OCI-LY7 (cell line): ENCODE data around the gene SUSD4. TPM values are rescaled to one million over a fixed set of nuclear protein-coding genes. Genes with fewer than 3 reads are reported as not detected.

ENCODE experiments used
- BruUV-seq: library from RNA; stranded (reverse); fragments of 400-500 nt; replicated peaks from 2 replicates; lab custom pipeline; 2021; lab: Mats Ljungman, UMichigan
- CTCF ChIA-PET: fragments of 300-600 bp; sonication (Branson Sonifier 250); formaldehyde crosslinking; loops from one replicate; lab custom pipeline; 2022; ENCODE audit warnings: antibody characterized with exemption; ENCODE audit not compliant: unreplicated experiment; lab: Charles Lee
- POLR2A ChIA-PET: fragments of 300-600 bp; sonication (Branson Sonifier 250); formaldehyde crosslinking; loops from one replicate; lab custom pipeline; 2022; ENCODE audit warnings: antibody characterized with exemption; lab: Charles Lee
- DNase-seq: peaks from one replicate; pipeline ENCODE4 v3.0.0-alpha.2; 2015; ENCODE audit warnings: low spot score
- H2AFZ ChIP-seq: fragments of 200-600 bp; sonication (generic), shearing (Covaris generic); 2 replicates; pipeline ENCODE4 v1.6.1; 2014; ENCODE audit warnings: mild to moderate bottlenecking, antibody characterized with exemption, low read length, moderate library complexity
- H3K27ac ChIP-seq: fragments of 200-600 bp; sonication (generic); 2 replicates; pipeline ENCODE4 v1.5.1; 2014; ENCODE audit warnings: mixed run types, low read depth, mild to moderate bottlenecking, moderate library complexity, low read length, inconsistent platforms; ENCODE audit not compliant: poor library complexity, severe bottlenecking
- H3K36me3 ChIP-seq: fragments of 200-600 bp; sonication (generic); 2 replicates; pipeline ENCODE4 v1.6.1; 2014; ENCODE audit warnings: mild to moderate bottlenecking, antibody characterized with exemption, low read length, moderate library complexity, mixed read lengths; ENCODE audit not compliant: insufficient read depth
- H3K4me1 ChIP-seq: fragments of 200-600 bp; sonication (generic); 2 replicates; pipeline ENCODE4 v1.5.1; 2014; ENCODE audit warnings: mild to moderate bottlenecking, low read length; ENCODE audit not compliant: insufficient read depth, poor library complexity, severe bottlenecking
- H3K4me2 ChIP-seq: fragments of 200-600 bp; sonication (generic); 2 replicates; pipeline ENCODE4 v1.6.1; 2014; ENCODE audit warnings: mild to moderate bottlenecking, low read length
- H3K4me3 ChIP-seq: fragments of 200-600 bp; sonication (generic); 2 replicates; pipeline ENCODE4 v1.5.1; 2014; ENCODE audit warnings: mild to moderate bottlenecking, low read depth, low read length; ENCODE audit not compliant: poor library complexity, severe bottlenecking
- H3K79me2 ChIP-seq: fragments of 200-600 bp; sonication (generic); 2 replicates; pipeline ENCODE4 v1.6.1; 2016; ENCODE audit warnings: low read depth, mild to moderate bottlenecking, low read length, moderate library complexity, mixed read lengths; ENCODE audit not compliant: insufficient read depth
- H3K9me2 ChIP-seq: fragments of 200-600 bp; sonication (generic); 2 replicates; pipeline ENCODE4 v1.6.1; 2016; ENCODE audit warnings: mild to moderate bottlenecking, low read length, mixed read lengths; ENCODE audit not compliant: insufficient read depth
- H3K9me3 ChIP-seq: fragments of 200-600 bp; sonication (generic); 2 replicates; pipeline ENCODE4 v1.6.1; 2014; ENCODE audit warnings: mild to moderate bottlenecking, mixed run types, low read length, mixed read lengths
- H4K20me1 ChIP-seq: fragments of 200-600 bp; sonication (generic); 2 replicates; pipeline ENCODE4 v1.6.1; 2014; ENCODE audit warnings: mild to moderate bottlenecking, antibody characterized with exemption, low read length, moderate library complexity, mixed read lengths; ENCODE audit not compliant: insufficient read depth
- CTCF ChIP-seq: fragments of 200-600 bp; sonication (generic); conservative IDR thresholded peaks from 2 replicates; pipeline ENCODE4 v1.5.1; 2014; ENCODE audit warnings: mild to moderate bottlenecking, antibody characterized with exemption, low read length, moderate library complexity, mixed read lengths
- EZH2phosphoT487 ChIP-seq: fragments of 200-600 bp; sonication (generic); IDR thresholded peaks from 2 replicates; pipeline ENCODE4 v1.6.1; 2018; ENCODE audit warnings: low read depth, borderline replicate concordance, mild to moderate bottlenecking, mixed run types, antibody characterized with exemption, low read length, moderate library complexity, mixed read lengths
- intact Hi-C: fragments of 100-400 bp; cut with micrococcal nuclease; formaldehyde crosslinking; loops from one replicate; pipeline ENCODE4 v1.10.0; 2022; ENCODE audit not compliant: unreplicated experiment
- total RNA-seq, 2 experiments: library from RNA; depleted of rRNA in 1 of 2; stranded (reverse); fragments of >200 nt in 1 of 2; shearing (Covaris generic) in 1 of 2; gene quantifications; 2 replicates each; pipeline ENCODE4 v1.2.3, GENCODE V29; 2014 to 2022

The SUSD4 gene
- total RNA-seq, 2 experiments from 2014 or later = 0.42 TPM; not detected in 1

DNA sequence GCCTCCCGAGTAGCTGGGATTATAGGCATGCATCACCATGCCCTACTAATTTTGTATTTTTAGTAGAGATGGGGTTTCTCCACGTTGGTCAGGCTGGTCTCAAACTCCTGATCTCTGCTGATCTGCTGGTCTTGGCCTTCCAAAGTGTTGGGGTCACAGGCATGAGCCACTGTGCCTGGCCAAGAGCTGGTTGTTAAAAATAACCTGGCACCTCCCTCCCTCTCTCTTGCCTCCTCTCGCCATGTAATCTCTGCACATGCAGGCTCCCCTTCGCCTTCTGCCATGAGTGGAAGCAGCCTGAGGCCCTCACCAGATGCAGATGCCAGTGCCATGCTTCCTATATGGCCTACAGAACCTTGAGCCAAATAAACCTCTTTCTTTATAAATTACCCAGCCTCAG, 146.2 kb downstream of the SUSD4 start:
- no peaks in the 10 kb centered on the region for H4K20me1 ChIP-seq
- CTCF ChIA-PET = no interaction called here
- no peak overlapping the region for H3K4me3 ChIP-seq
- H3K36me3 ChIP-seq = no peaks in the 10 kb centered on the region
- BruUV-seq = no TSS peak
- no peaks in the 10 kb centered on the region for H3K4me1 ChIP-seq
- no peak for TF ChIP-seq EZH2phosphoT487
- no peak for TF ChIP-seq CTCF
- no peak for DNase-seq
- no peaks in the 10 kb centered on the region for H3K9me2 ChIP-seq
- H3K27ac ChIP-seq = no peak overlapping the region
- no peak overlapping the region for H2AFZ ChIP-seq
- POLR2A ChIA-PET = no interaction called here
- intact Hi-C loops = no loop called here
- no peaks in the 10 kb centered on the region for H3K79me2 ChIP-seq
- H3K9me3 ChIP-seq = no peaks in the 10 kb centered on the region
- no peak overlapping the region for H3K4me2 ChIP-seq

DNA sequence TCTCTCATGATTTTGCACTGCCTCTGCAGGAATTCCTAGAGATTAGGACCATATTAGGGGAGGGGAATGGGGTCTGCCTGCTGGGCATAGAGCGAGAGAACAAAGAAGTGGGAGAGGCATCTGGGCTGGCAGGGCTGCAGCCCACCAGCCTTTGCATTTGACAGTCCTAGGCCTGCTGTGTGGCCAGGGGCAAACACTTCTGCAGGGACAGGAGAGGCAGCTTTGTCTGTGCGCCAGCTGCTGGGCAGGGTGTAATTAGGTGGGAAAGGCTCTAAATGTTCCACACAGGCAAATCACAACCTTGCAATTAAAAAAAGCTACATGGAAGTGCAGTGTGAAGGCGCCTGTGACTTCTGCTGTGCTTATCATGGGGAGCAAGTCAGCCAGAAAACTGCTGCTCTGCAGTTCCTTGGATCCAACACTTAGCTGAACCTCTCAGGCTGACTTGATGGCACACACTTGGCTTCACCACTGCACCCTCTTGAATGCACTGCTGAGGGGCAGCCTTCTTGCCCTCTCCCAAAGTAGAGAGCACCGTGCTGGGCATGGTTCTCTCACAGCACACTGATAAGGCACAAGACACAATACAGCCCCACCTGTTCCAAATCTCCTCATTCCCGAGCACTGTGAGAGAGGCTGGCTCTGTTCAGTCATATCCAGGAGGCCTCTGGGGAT, 147.3 kb downstream of the SUSD4 start:
- H3K9me3 ChIP-seq = no peaks in the 10 kb centered on the region
- H4K20me1 ChIP-seq = no peaks in the 10 kb centered on the region
- intact Hi-C loops = no loop called here
- no peak overlapping the region for H3K4me3 ChIP-seq
- H3K36me3 ChIP-seq = no peaks in the 10 kb centered on the region
- no TSS peak for BruUV-seq
- no peak overlapping the region for H3K27ac ChIP-seq
- DNase-seq = no peak
- H2AFZ ChIP-seq = no peak overlapping the region
- ChIA-PET POLR2A (no interaction called here), CTCF (no interaction called here)
- TF ChIP-seq CTCF (no peak), EZH2phosphoT487 (no peak)
- H3K4me2 ChIP-seq = no peak overlapping the region
- H3K9me2 ChIP-seq = no peaks in the 10 kb centered on the region
- no peaks in the 10 kb centered on the region for H3K79me2 ChIP-seq
- no peaks in the 10 kb centered on the region for H3K4me1 ChIP-seq

- no peak overlapping the region for H3K27ac ChIP-seq
- TF ChIP-seq CTCF (no peak), EZH2phosphoT487 (no peak)
- H3K4me2 ChIP-seq = no peak overlapping the region
- intact Hi-C loops = no loop called here
- BruUV-seq = no TSS peak
- H3K9me2 ChIP-seq = no peaks in the 10 kb centered on the region
- no peaks in the 10 kb centered on the region for H4K20me1 ChIP-seq
- no peaks in the 10 kb centered on the region for H3K9me3 ChIP-seq
- H3K4me1 ChIP-seq = no peaks in the 10 kb centered on the region
- POLR2A ChIA-PET = no interaction called here
- no peak for DNase-seq
- CTCF ChIA-PET = no interaction called here
- H3K79me2 ChIP-seq = no peaks in the 10 kb centered on the region
- no peaks in the 10 kb centered on the region for H3K36me3 ChIP-seq
- H3K4me3 ChIP-seq = no peak overlapping the region
- H2AFZ ChIP-seq = no peak overlapping the region
Observed at GRCh38 chr1:223216074-223216473, 147.9 kb downstream of the SUSD4 start.
